ENCODE results near the gene LSS. TPM values are rescaled to one million over a fixed set of nuclear protein-coding genes. Genes with fewer than 3 reads are reported as not detected.

Gene LSS
- total and polyA plus RNA-seq, 2 of the 4 experiments (the other 2 are of a cell fraction), result 43.4 to 58.1 TPM

- H4K91ac ChIP-seq (ENCODE audit: insufficient read depth, low read depth, low read length), result no peak overlapping the region
- H2BK5ac ChIP-seq (ENCODE audit: low read depth, low read length, poor library complexity, severe bottlenecking), result no peak overlapping the region
- peaks cover 13% of the 10 kb centered on the region for H3K4me1 ChIP-seq (ENCODE audit: control insufficient read depth, insufficient read depth, low read length)
- H3K4me3 ChIP-seq (ENCODE audit: insufficient read depth, low read depth, low read length), result no peak overlapping the region; the same call in 1 of the 2 replicates
- DNase-seq (no peak), ATAC-seq (ENCODE audit: low read depth) (no peak)
- H3K23ac ChIP-seq (ENCODE audit: low read depth, low read length), result peak overlapping the region; percentile 55
- H3K27ac ChIP-seq (ENCODE audit: insufficient read depth, low read length), result no peak overlapping the region; the same call in 1 of the 2 replicates
- H4K20me1 ChIP-seq (ENCODE audit: insufficient read depth, low read length), result peaks cover 19% of the 10 kb centered on the region; the same call in 1 of the 2 replicates
- no TSS peak for BruUV-seq (replicated peaks)
- H3K27me3 ChIP-seq (ENCODE audit: control insufficient read depth, insufficient read depth, low read length), result no peaks in the 10 kb centered on the region
- H2BK15ac ChIP-seq (ENCODE audit: low read depth, low read length), result no peak overlapping the region
- H3K14ac ChIP-seq (replicated peaks; ENCODE audit: low read depth, low read length), result 0 out of 2 replicates have a peak overlapping the region, but pooled peaks have one; percentile 6
- H2AK5ac ChIP-seq (ENCODE audit: low read depth, low read length), result peak overlapping the region; percentile 56; the same call in 1 of the 2 replicates
- no peak overlapping the region for H3K18ac ChIP-seq (ENCODE audit: low read depth, low read length)
- H3K4me2 ChIP-seq (ENCODE audit: low read depth, low read length), result peak overlapping the region; percentile 97; the same call in 1 of the 2 replicates
- H3K79me1 ChIP-seq (ENCODE audit: low read depth in 1 of 2, low read length in 2 of 2), result peaks cover 9 to 52% of the 10 kb centered on the region in 2 experiments; a peak in 3 of 4 replicates
- peak overlapping the region; percentile 74 for H2AK9ac ChIP-seq (replicated peaks; ENCODE audit: low read depth, low read length, poor library complexity)
- 0 out of 2 replicates have a peak overlapping the region, but pooled peaks have one; percentile 0 for H4K5ac ChIP-seq (ENCODE audit: low read depth, low read length)
- H3K56ac ChIP-seq (ENCODE audit: extremely low read depth, insufficient read depth, low read length), result no peak overlapping the region
- H4K8ac ChIP-seq (ENCODE audit: low read depth in 2 of 2, low read length in 2 of 2), result no peak overlapping the region
- dilution Hi-C loops (cut with HindIII; ENCODE audit: low sequenced_read_pairs, unreplicated experiment) (no loop called here), intact Hi-C loops (cut with micrococcal nuclease) (no loop called here), in situ Hi-C loops (cut with MboI; ENCODE audit: low sequenced_read_pairs) (no loop called here)
- WGBS, 2 experiments (ENCODE audit: extremely low coverage in 2 of 2, insufficient read length in 1 of 2), result no CpG with 5 or more reads among the region's 6 CpGs
- H2BK20ac ChIP-seq (ENCODE audit: low read depth, low read length), result no peak overlapping the region
- peaks cover 13% of the 10 kb centered on the region for H3K9me1 ChIP-seq (ENCODE audit: insufficient read depth, low read length)
- CTCF ChIA-PET, result no interaction called here
- H3K9me3 ChIP-seq (ENCODE audit: control insufficient read depth, insufficient read depth, low read length), result no peaks in the 10 kb centered on the region
- POLR2A ChIA-PET (ENCODE audit: unreplicated experiment), result no interaction called here
- TF ChIP-seq RCOR1 (IDR thresholded peaks at IDR 0.05; ENCODE audit: insufficient replicate concordance, low read length) (no peak), SMC3 (IDR thresholded peaks at IDR 0.05; ENCODE audit: low read depth, low read length) (no peak), RFX5 (IDR thresholded peaks at IDR 0.05; ENCODE audit: low read depth, low read length) (no peak), USF2 (IDR thresholded peaks at IDR 0.05; ENCODE audit: low read depth, low read length) (no peak), NFE2L2 (IDR thresholded peaks at IDR 0.05; ENCODE audit: low read depth, low read length) (no peak), ELK1 (IDR thresholded peaks at IDR 0.05; ENCODE audit: borderline replicate concordance, low read depth, low read length) (no peak), CEBPB (IDR thresholded peaks at IDR 0.05; ENCODE audit: low read depth, low read length) (no peak)
- H2AFZ ChIP-seq (replicated peaks; ENCODE audit: low read length, poor library complexity), result peak overlapping the region; percentile 95
- peaks cover 19% of the 10 kb centered on the region for H3K36me3 ChIP-seq (ENCODE audit: control insufficient read depth, insufficient read depth, low read length)
- H2BK120ac ChIP-seq (ENCODE audit: low read depth, low read length), result 0 out of 2 replicates have a peak overlapping the region, but pooled peaks have one; percentile 8
- peak overlapping the region; percentile 20; the same call in 1 of the 2 replicates for H3K4ac ChIP-seq (ENCODE audit: low read depth, low read length)
- 0 out of 2 replicates have a peak overlapping the region, but pooled peaks have one; percentile 87 for H3K9ac ChIP-seq (ENCODE audit: low read depth, low read length)
Observed at GRCh38 chr21:46229923-46230260, 1.3 kb upstream of the LSS start.
